HCT116 (cell line): ENCODE data around the gene SLC17A2. TPM values are rescaled to one million over a fixed set of nuclear protein-coding genes. Genes with fewer than 3 reads are reported as not detected.

Experiments used
- ATAC-seq: fragments of 200-7000 bp; cut with Tn5 transposase; 2 replicates; pipeline ENCODE4 v1.9.1; 2020; ENCODE audit warnings: mild to moderate bottlenecking, moderate library complexity
- BruUV-seq: library from RNA; stranded (reverse); fragments of 400-500 nt; replicated peaks from 2 replicates; lab custom pipeline; 2021; lab: Mats Ljungman, UMichigan
- CTCF ChIA-PET: fragments of 300-600 bp; sonication (Branson Sonifier 250); formaldehyde crosslinking; loops from one replicate; lab custom pipeline; 2021; ENCODE audit warnings: antibody characterized with exemption; lab: Charles Lee
- POLR2A ChIA-PET: fragments of 300-600, 350-600 bp; sonication (Branson Sonifier 250); formaldehyde crosslinking; loops from one replicate; lab custom pipeline; 2021; ENCODE audit warnings: antibody characterized with exemption; lab: Charles Lee
- RAD21 ChIA-PET, 2 experiments: fragments of 300-600 bp; sonication (Branson Sonifier 250); formaldehyde crosslinking; loops; one replicate each; lab custom pipeline; 2023; ENCODE audit warnings: low total read pairs in 2 of 2; ENCODE audit not compliant: uncharacterized antibody in 2 of 2, unreplicated experiment in 2 of 2, low non-redundant PET in 1 of 2; lab: Charles Lee
- DNase-seq: peaks from one replicate; pipeline ENCODE4 v3.0.0-alpha.2; 2010; ENCODE audit warnings: low read depth, low spot score
- H2AFZ ChIP-seq: fragments of 200-600 bp; shearing (Covaris generic), sonication (generic); 2 replicates; pipeline ENCODE4 v1.6.1; 2017; ENCODE audit warnings: low read depth, mixed run types, mixed read lengths, antibody characterized with exemption, low read length; ENCODE audit not compliant: poor library complexity, severe bottlenecking
- H3K27ac ChIP-seq: 2 replicates; pipeline ENCODE4 v1.5.1; 2012; ENCODE audit warnings: low read depth, low read length
- H3K27me3 ChIP-seq: fragments of 200-600 bp; sonication (generic); 2 replicates; pipeline ENCODE4 v1.6.1; 2016; ENCODE audit warnings: mixed run types, low read length, mixed read lengths; ENCODE audit not compliant: insufficient read depth
- H3K36me3 ChIP-seq, 2 experiments: fragments of 200-500 bp in 1 of 2; fragments of 200-600 bp in 1 of 2; sonication (Bioruptor generic) in 1 of 2; sonication (generic) in 1 of 2; 2 replicates each; pipeline versions ENCODE4 v1.5.1 to v1.6.1; 2014 to 2016; ENCODE audit warnings: low read length in 2 of 2, inconsistent platforms in 1 of 2, mixed read lengths in 1 of 2, mixed run types in 1 of 2; ENCODE audit not compliant: insufficient read depth in 2 of 2, control insufficient read depth in 1 of 2
- H3K4me1 ChIP-seq, 2 experiments: fragments of 200-600 bp in 1 of 2; sonication (generic) in 1 of 2; 2 replicates each; pipeline versions ENCODE4 v1.5.1 to v1.6.1; 2012 to 2017; ENCODE audit warnings: low read length in 2 of 2, inconsistent platforms in 1 of 2, mild to moderate bottlenecking in 1 of 2, mixed read lengths in 1 of 2, mixed run types in 1 of 2, moderate library complexity in 1 of 2; ENCODE audit not compliant: insufficient read depth in 2 of 2, control insufficient read depth in 1 of 2
- H3K4me2 ChIP-seq: fragments of 200-600 bp; sonication (generic); 2 replicates; pipeline ENCODE4 v1.6.1; 2017; ENCODE audit warnings: mixed run types, low read length, mixed read lengths
- H3K4me3 ChIP-seq, 2 experiments: fragments of 200-600 bp in 1 of 2; sonication (generic) in 1 of 2; replicated peaks in 1 of 2; 2 replicates each; pipeline ENCODE4 v1.5.1; 2011 to 2016; ENCODE audit warnings: low read length in 2 of 2, control low read depth in 1 of 2, low read depth in 1 of 2, mild to moderate bottlenecking in 1 of 2, mixed read lengths in 1 of 2, mixed run types in 1 of 2
- H3K79me2 ChIP-seq: fragments of 200-600 bp; sonication (generic); 2 replicates; pipeline ENCODE4 v1.6.1; 2017; ENCODE audit warnings: mild to moderate bottlenecking, mixed run types, low read length, moderate library complexity, mixed read lengths; ENCODE audit not compliant: insufficient read depth
- H3K9ac ChIP-seq: fragments of 200-600 bp; sonication (generic); 2 replicates; pipeline ENCODE4 v1.6.1; 2016; ENCODE audit warnings: low read length, mixed read lengths
- H3K9me2 ChIP-seq: fragments of 200-600 bp; sonication (generic), shearing (Covaris generic); 2 replicates; pipeline ENCODE4 v1.6.1; 2017; ENCODE audit warnings: mixed run types, mild to moderate bottlenecking, moderate library complexity; ENCODE audit not compliant: insufficient read depth
- H3K9me3 ChIP-seq, 2 experiments: fragments of 200-500 bp in 1 of 2; fragments of 200-600 bp in 1 of 2; sonication (Bioruptor generic) in 1 of 2; sonication (generic) in 1 of 2; 2 replicates each; pipeline ENCODE4 v1.6.1; 2014 to 2017; ENCODE audit warnings: low read length in 2 of 2, mixed read lengths in 2 of 2, inconsistent platforms in 1 of 2, low read depth in 1 of 2, mild to moderate bottlenecking in 1 of 2, mixed run types in 1 of 2, moderate library complexity in 1 of 2; ENCODE audit not compliant: control insufficient read depth in 1 of 2, insufficient read depth in 1 of 2
- H4K20me1 ChIP-seq: fragments of 200-600 bp; sonication (generic), shearing (Covaris generic); 2 replicates; pipeline ENCODE4 v1.6.1; 2017; ENCODE audit warnings: mixed run types, mild to moderate bottlenecking, moderate library complexity; ENCODE audit not compliant: insufficient read depth
- ATF3 ChIP-seq: IDR thresholded peaks from 2 replicates; pipeline ENCODE4 v1.6.1; 2012
- CBX3 ChIP-seq: IDR thresholded peaks from 2 replicates; pipeline ENCODE4 v1.6.1; 2012; ENCODE audit warnings: low read depth
- CEBPB ChIP-seq: IDR thresholded peaks from 2 replicates; pipeline ENCODE4 v1.6.1; 2012; ENCODE audit warnings: low read depth
- CTCF ChIP-seq, 3 experiments: fragments of 200-600 bp in 1 of 3; sonication (generic) in 1 of 3; IDR thresholded peaks in 2 of 3; conservative IDR thresholded peaks in 1 of 3; 2 replicates each; pipeline ENCODE4 v1.5.1; 2012 to 2017; ENCODE audit warnings: low read depth in 2 of 3, low read length in 2 of 3, antibody characterized with exemption in 1 of 3, borderline replicate concordance in 1 of 3, control low read depth in 1 of 3, mild to moderate bottlenecking in 1 of 3, mixed read lengths in 1 of 3, mixed run types in 1 of 3, moderate library complexity in 1 of 3; ENCODE audit not compliant: insufficient read depth in 1 of 3
- EZH2phosphoT487 ChIP-seq: fragments of 200-600 bp; IDR thresholded peaks from 2 replicates; pipeline ENCODE4 v1.6.1; 2018; ENCODE audit warnings: antibody characterized with exemption, borderline replicate concordance
- FOSL1 ChIP-seq: IDR thresholded peaks from 2 replicates; pipeline ENCODE4 v1.6.1; 2012; ENCODE audit warnings: low read depth
- JUND ChIP-seq: IDR thresholded peaks from 2 replicates; pipeline ENCODE4 v1.6.1; 2012
- MAX ChIP-seq: IDR thresholded peaks from 2 replicates; pipeline ENCODE4 v1.6.1; 2012
- POLR2A ChIP-seq: IDR thresholded peaks from 2 replicates; pipeline ENCODE4 v1.7.0; 2011; ENCODE audit warnings: borderline replicate concordance; ENCODE audit not compliant: insufficient read depth, insufficient read length; ENCODE audit errors: extremely low read depth
- RAD21 ChIP-seq: IDR thresholded peaks from 2 replicates; pipeline ENCODE4 v1.6.1; 2012; ENCODE audit warnings: low read depth, mild to moderate bottlenecking
- SIN3A ChIP-seq: IDR thresholded peaks from 2 replicates; pipeline ENCODE4 v1.6.1; 2012; ENCODE audit warnings: low read depth
- SP1 ChIP-seq: IDR thresholded peaks from 2 replicates; pipeline ENCODE4 v1.6.1; 2012; ENCODE audit warnings: low read depth
- SRF ChIP-seq: IDR thresholded peaks from 2 replicates; pipeline ENCODE4 v1.6.1; 2012; ENCODE audit warnings: low read depth
- TCF7L2 ChIP-seq: IDR thresholded peaks from 2 replicates; pipeline ENCODE4 v1.7.0; 2011; ENCODE audit warnings: borderline replicate concordance, inconsistent platforms; ENCODE audit not compliant: insufficient read depth, insufficient read length; ENCODE audit errors: extremely low read depth
- ZBTB33 ChIP-seq: IDR thresholded peaks from 2 replicates; pipeline ENCODE4 v1.6.1; 2011; ENCODE audit warnings: mild to moderate bottlenecking, low read length, moderate library complexity; ENCODE audit not compliant: insufficient replicate concordance; ENCODE audit errors: extremely low read depth
- ZFX ChIP-seq: fragments of 450-650 bp; IDR thresholded peaks from 2 replicates; pipeline ENCODE4 v1.6.1; 2017
- ZNF274 ChIP-seq: fragments of 200-500 bp; sonication (Bioruptor generic); IDR thresholded peaks from 2 replicates; pipeline ENCODE4 v1.6.1; 2014; ENCODE audit warnings: mild to moderate bottlenecking, low read depth, low read length, inconsistent platforms
- intact Hi-C: fragments of 100-400 bp; cut with micrococcal nuclease; formaldehyde crosslinking; loops from 2 replicates; pipeline ENCODE4 v1.10.0; 2022
- total RNA-seq: library from RNA; stranded (reverse); gene quantifications from one replicate; pipeline ENCODE4 v1.2.1, GENCODE V29; 2021; ENCODE audit not compliant: unreplicated experiment
- TF ChIP-seq, protein P1 (sequence below): IDR thresholded peaks from 2 replicates; pipeline ENCODE4 v1.6.1; 2012; ENCODE audit warnings: low read depth

SLC17A2 gene
- total RNA-seq, 1 experiment from 2014 or later: not detected

DNA sequence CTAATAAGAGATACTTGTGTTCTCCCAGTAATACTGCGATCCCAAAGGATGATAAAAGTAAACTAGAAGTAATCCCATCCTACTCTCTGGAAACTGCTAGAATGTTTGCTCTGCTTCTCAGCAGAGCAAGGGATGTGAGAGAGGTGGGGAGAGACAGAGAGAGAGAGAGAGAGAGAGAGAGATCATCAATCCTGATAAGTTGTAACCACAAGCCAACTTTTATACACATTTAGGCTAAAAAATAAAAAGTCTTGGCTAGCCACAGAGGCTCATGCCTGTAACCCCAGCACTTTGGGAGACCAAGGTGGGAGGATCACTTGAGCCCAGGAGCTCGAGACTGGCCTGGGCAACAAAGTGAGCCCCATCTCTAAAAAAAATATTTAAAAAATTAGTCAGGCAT, 16.1 kb upstream of the SLC17A2 start:
- ChIA-PET POLR2A (no interaction called here), CTCF (no interaction called here), RAD21 (no interaction called here)
- no peak overlapping the region for H3K27ac ChIP-seq
- no peak overlapping the region for H2AFZ ChIP-seq
- no peaks in the 10 kb centered on the region for H3K9me2 ChIP-seq
- no peak for DNase-seq
- H4K20me1 ChIP-seq: no peaks in the 10 kb centered on the region
- ATAC-seq: no peak
- no TSS peak for BruUV-seq
- no peak overlapping the region for H3K4me3 ChIP-seq
- no peaks in the 10 kb centered on the region for H3K9me3 ChIP-seq
- no peaks in the 10 kb centered on the region for H3K79me2 ChIP-seq
- no peak for TF ChIP-seq ZBTB33
- TF ChIP-seq CBX3: no peak
- no peak for TF ChIP-seq JUND
- TF ChIP-seq SRF: no peak
- no peak for TF ChIP-seq MAX
- no peak for TF ChIP-seq POLR2A
- TF ChIP-seq SIN3A: no peak
- no peak for TF ChIP-seq TCF7L2
- no peak for TF ChIP-seq CTCF (IDR thresholded peaks at IDR 0.05 in 2 of 3, conservative IDR thresholded peaks at IDR 0.05 in 1 of 3; ENCODE audit: borderline replicate concordance in 1 of 3, insufficient read depth in 1 of 3, low read depth in 2 of 3, low read length in 2 of 3)
- TF ChIP-seq SP1: no peak
- no peak for TF ChIP-seq RAD21
- TF ChIP-seq, protein P1, sequence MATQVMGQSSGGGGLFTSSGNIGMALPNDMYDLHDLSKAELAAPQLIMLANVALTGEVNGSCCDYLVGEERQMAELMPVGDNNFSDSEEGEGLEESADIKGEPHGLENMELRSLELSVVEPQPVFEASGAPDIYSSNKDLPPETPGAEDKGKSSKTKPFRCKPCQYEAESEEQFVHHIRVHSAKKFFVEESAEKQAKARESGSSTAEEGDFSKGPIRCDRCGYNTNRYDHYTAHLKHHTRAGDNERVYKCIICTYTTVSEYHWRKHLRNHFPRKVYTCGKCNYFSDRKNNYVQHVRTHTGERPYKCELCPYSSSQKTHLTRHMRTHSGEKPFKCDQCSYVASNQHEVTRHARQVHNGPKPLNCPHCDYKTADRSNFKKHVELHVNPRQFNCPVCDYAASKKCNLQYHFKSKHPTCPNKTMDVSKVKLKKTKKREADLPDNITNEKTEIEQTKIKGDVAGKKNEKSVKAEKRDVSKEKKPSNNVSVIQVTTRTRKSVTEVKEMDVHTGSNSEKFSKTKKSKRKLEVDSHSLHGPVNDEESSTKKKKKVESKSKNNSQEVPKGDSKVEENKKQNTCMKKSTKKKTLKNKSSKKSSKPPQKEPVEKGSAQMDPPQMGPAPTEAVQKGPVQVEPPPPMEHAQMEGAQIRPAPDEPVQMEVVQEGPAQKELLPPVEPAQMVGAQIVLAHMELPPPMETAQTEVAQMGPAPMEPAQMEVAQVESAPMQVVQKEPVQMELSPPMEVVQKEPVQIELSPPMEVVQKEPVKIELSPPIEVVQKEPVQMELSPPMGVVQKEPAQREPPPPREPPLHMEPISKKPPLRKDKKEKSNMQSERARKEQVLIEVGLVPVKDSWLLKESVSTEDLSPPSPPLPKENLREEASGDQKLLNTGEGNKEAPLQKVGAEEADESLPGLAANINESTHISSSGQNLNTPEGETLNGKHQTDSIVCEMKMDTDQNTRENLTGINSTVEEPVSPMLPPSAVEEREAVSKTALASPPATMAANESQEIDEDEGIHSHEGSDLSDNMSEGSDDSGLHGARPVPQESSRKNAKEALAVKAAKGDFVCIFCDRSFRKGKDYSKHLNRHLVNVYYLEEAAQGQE: no peak
- TF ChIP-seq EZH2phosphoT487: no peak
- TF ChIP-seq CEBPB: no peak
- TF ChIP-seq ATF3: no peak
- no peak for TF ChIP-seq ZFX
- no peak for TF ChIP-seq ZNF274
- TF ChIP-seq FOSL1: no peak
- no peaks in the 10 kb centered on the region for H3K4me1 ChIP-seq
- H3K9ac ChIP-seq: no peak overlapping the region
- no peaks in the 10 kb centered on the region for H3K36me3 ChIP-seq
- no peak overlapping the region for H3K4me2 ChIP-seq
- intact Hi-C loops: loop anchor here (10.0 kb wide), 1 partner anchor 672 kb away; the partner anchor contains the start of gene CARMIL1
- no peaks in the 10 kb centered on the region for H3K27me3 ChIP-seq
